DOHH2 (cell line): ENCODE data around the gene BRD3OS.
"Not testable (repeated sequence)": the region's sequence is repeated elsewhere in the genome, so short reads cannot be mapped to it uniquely, and the experiment has no call there.

Source experiments
- H3F3A ChIP-seq: fragments of 200-600 bp; sonication (generic), shearing (Covaris generic); 2 replicates; pipeline ENCODE4 v1.6.0; 2016; ENCODE audit warnings: antibody characterized with exemption, mild to moderate bottlenecking; ENCODE audit not compliant: control insufficient read depth, insufficient read depth
- H3K27ac ChIP-seq: fragments of 200-600 bp; sonication (generic); 2 replicates; pipeline ENCODE4 v1.5.1; 2014; ENCODE audit warnings: low read depth, mild to moderate bottlenecking, low read length, moderate library complexity
- H3K27me3 ChIP-seq: fragments of 200-600 bp; sonication (generic); 2 replicates; pipeline ENCODE4 v1.6.1; 2014; ENCODE audit warnings: mild to moderate bottlenecking, low read length, mixed read lengths; ENCODE audit not compliant: control insufficient read depth
- H3K36me3 ChIP-seq: fragments of 200-600 bp; sonication (generic); 2 replicates; pipeline ENCODE4 v1.6.1; 2014; ENCODE audit warnings: mild to moderate bottlenecking, low read length, moderate library complexity, mixed read lengths; ENCODE audit not compliant: control insufficient read depth
- H3K4me1 ChIP-seq: fragments of 200-600 bp; sonication (generic); 2 replicates; pipeline ENCODE4 v1.6.1; 2014; ENCODE audit warnings: mild to moderate bottlenecking, low read length, mixed read lengths; ENCODE audit not compliant: control insufficient read depth
- H3K4me2 ChIP-seq: fragments of 200-600 bp; sonication (generic); 2 replicates; pipeline ENCODE4 v1.6.0; 2014; ENCODE audit warnings: mild to moderate bottlenecking, low read length, moderate library complexity
- H3K4me3 ChIP-seq: fragments of 200-600 bp; sonication (generic); 2 replicates; pipeline ENCODE4 v1.5.1; 2014; ENCODE audit warnings: mild to moderate bottlenecking, low read length, mixed read lengths
- H3K79me2 ChIP-seq: fragments of 200-600 bp; sonication (generic); 2 replicates; pipeline ENCODE4 v1.6.1; 2014; ENCODE audit warnings: mild to moderate bottlenecking, low read length, mixed read lengths; ENCODE audit not compliant: control insufficient read depth
- H3K9me2 ChIP-seq: fragments of 200-600 bp; sonication (generic); replicated peaks from 2 replicates; pipeline ENCODE4 v1.6.1; 2014; ENCODE audit warnings: mild to moderate bottlenecking, low read length, mixed read lengths; ENCODE audit not compliant: control insufficient read depth
- H3K9me3 ChIP-seq: fragments of 200-600 bp; sonication (generic); 2 replicates; pipeline ENCODE4 v1.6.1; 2014; ENCODE audit warnings: antibody characterized with exemption, low read length, mixed read lengths; ENCODE audit not compliant: control insufficient read depth, insufficient read depth
- H4K20me1 ChIP-seq: fragments of 200-600 bp; sonication (generic); 2 replicates; pipeline ENCODE4 v1.6.0; 2014; ENCODE audit warnings: low read depth, mild to moderate bottlenecking, antibody characterized with exemption, low read length, moderate library complexity; ENCODE audit not compliant: control insufficient read depth, insufficient read depth
- EZH2phosphoT487 ChIP-seq: fragments of 200-600 bp; sonication (generic); IDR thresholded peaks from 2 replicates; pipeline ENCODE4 v1.6.1; 2017; ENCODE audit warnings: borderline replicate concordance, mild to moderate bottlenecking, antibody characterized with exemption, low read length, moderate library complexity, mixed read lengths
- TF ChIP-seq, protein P1 (sequence below): fragments of 200-600 bp; sonication (generic); IDR thresholded peaks from one replicate; pipeline ENCODE4 v1.5.1; 2014; ENCODE audit warnings: antibody characterized with exemption, mild to moderate bottlenecking, low read depth, low read length; ENCODE audit not compliant: poor library complexity, severe bottlenecking

Gene BRD3OS

GRCh38 chr9:133987946-133988665 lies 37.2 kb upstream of the BRD3OS start:
- no peak overlapping the region for H3K4me3 ChIP-seq
- peaks cover 89% of the 10 kb centered on the region for H3K79me2 ChIP-seq
- no peak overlapping the region for H3K27ac ChIP-seq
- no peak for TF ChIP-seq EZH2phosphoT487
- TF ChIP-seq, protein P1, sequence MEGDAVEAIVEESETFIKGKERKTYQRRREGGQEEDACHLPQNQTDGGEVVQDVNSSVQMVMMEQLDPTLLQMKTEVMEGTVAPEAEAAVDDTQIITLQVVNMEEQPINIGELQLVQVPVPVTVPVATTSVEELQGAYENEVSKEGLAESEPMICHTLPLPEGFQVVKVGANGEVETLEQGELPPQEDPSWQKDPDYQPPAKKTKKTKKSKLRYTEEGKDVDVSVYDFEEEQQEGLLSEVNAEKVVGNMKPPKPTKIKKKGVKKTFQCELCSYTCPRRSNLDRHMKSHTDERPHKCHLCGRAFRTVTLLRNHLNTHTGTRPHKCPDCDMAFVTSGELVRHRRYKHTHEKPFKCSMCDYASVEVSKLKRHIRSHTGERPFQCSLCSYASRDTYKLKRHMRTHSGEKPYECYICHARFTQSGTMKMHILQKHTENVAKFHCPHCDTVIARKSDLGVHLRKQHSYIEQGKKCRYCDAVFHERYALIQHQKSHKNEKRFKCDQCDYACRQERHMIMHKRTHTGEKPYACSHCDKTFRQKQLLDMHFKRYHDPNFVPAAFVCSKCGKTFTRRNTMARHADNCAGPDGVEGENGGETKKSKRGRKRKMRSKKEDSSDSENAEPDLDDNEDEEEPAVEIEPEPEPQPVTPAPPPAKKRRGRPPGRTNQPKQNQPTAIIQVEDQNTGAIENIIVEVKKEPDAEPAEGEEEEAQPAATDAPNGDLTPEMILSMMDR: no peak
- H3K36me3 ChIP-seq: no peaks in the 10 kb centered on the region
- peaks cover 8% of the 10 kb centered on the region; the same call in 1 of the 2 replicates for H4K20me1 ChIP-seq
- H3K27me3 ChIP-seq: no peaks in the 10 kb centered on the region
- no peaks in the 10 kb centered on the region for H3K9me3 ChIP-seq
- H3K4me2 ChIP-seq: no peak overlapping the region
- H3F3A ChIP-seq: no peaks in the 10 kb centered on the region
- peaks cover 27% of the 10 kb centered on the region for H3K4me1 ChIP-seq
- H3K9me2 ChIP-seq: no peaks in the 10 kb centered on the region

GRCh38 chr9:133988771-133989170 lies 36.5 kb upstream of the BRD3OS start:
- H3K79me2 ChIP-seq: peaks cover 82% of the 10 kb centered on the region
- H4K20me1 ChIP-seq, H3K4me2 ChIP-seq, H3K27me3 ChIP-seq, H3K4me3 ChIP-seq, H3K9me3 ChIP-seq, H3K27ac ChIP-seq, H3K9me2 ChIP-seq, H3F3A ChIP-seq, H3K36me3 ChIP-seq: not testable (repeated sequence)
- peaks cover 34% of the 10 kb centered on the region for H3K4me1 ChIP-seq

DNA sequence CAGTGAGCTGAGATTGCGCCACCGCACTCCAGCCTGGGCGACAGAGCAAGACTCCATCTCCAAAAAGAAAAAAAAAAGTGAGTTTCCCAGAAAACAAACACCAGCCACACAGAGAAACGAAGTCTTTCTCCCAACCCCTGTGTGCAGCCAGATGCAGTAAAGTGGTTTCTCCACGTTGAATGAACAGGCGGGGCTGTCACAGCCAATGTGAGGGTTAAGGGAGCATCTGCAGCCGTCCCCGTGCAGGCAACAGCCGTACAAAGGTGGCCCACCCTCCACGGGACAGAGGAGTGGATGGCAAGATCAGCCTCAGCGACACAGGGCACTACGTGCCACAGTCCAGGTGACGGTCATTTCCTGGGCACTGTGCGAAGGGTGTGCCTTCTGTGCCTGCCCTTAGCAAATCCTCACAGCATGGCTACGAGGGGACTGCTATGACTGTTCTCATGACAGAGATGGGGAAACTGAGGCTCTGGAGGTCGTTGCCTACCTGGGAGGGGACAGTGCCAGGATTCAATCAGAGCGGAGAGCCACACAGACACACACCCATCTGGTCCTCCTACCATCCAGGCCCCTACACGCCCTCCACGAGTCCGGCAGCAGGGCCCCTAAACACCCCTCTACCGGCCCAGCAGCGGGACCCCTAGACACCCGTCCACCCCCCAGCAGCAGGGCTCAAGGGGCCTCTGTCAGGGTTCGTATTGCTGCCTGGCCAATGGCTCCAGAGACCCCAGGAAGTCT lies 35.5 kb upstream of the BRD3OS start:
- Histone ChIP-seq H3K79me2 (peaks cover 72% of the 10 kb centered on the region), H3K4me3 (peak overlapping the region; percentile 94), H3K36me3 (no peaks in the 10 kb centered on the region), H3K9me3 (no peaks in the 10 kb centered on the region), H3K27me3 (no peaks in the 10 kb centered on the region), H3F3A (0 out of 2 replicates have a peak, but pooled peaks cover 3% of the 10 kb centered on the region), H3K9me2 (no peaks in the 10 kb centered on the region), H3K27ac (no peak overlapping the region), H4K20me1 (peaks cover 8% of the 10 kb centered on the region; the same call in 1 of the 2 replicates), H3K4me1 (peaks cover 41% of the 10 kb centered on the region), H3K4me2 (peak overlapping the region; percentile 83)
- TF ChIP-seq, protein P1: no peak
- TF ChIP-seq EZH2phosphoT487: no peak
